Skeletal muscle satellite cell (primary cell): Measurements from ENCODE around the gene CASP5. TPM values are rescaled to one million over a fixed set of nuclear protein-coding genes. Genes with fewer than 3 reads are reported as not detected.
"Not testable (repeated sequence)": the region's sequence is repeated elsewhere in the genome, so short reads cannot be mapped to it uniquely, and the experiment has no call there.

ENCODE experiments used
- H3K27me3 ChIP-seq: 2 replicates; pipeline ENCODE4 v1.7.0; 2013; ENCODE audit warnings: low read length; ENCODE audit not compliant: control insufficient read depth, insufficient read depth
- H3K36me3 ChIP-seq: 2 replicates; pipeline ENCODE4 v1.7.0; 2013; ENCODE audit warnings: mild to moderate bottlenecking, control low read depth, low read length; ENCODE audit not compliant: insufficient read depth
- H3K4me1 ChIP-seq: 2 replicates; pipeline ENCODE4 v1.7.0; 2013; ENCODE audit warnings: low read length; ENCODE audit not compliant: control insufficient read depth, insufficient read depth
- H3K4me2 ChIP-seq: 2 replicates; pipeline ENCODE4 v1.7.0; 2013; ENCODE audit warnings: mild to moderate bottlenecking, low read length
- H3K4me3 ChIP-seq: 2 replicates; pipeline ENCODE4 v1.7.0; 2013; ENCODE audit warnings: low read length
- H3K9ac ChIP-seq: 2 replicates; pipeline ENCODE4 v1.7.0; 2013; ENCODE audit warnings: mild to moderate bottlenecking, low read depth, low read length, moderate library complexity
- H3K9me3 ChIP-seq: replicated peaks from 2 replicates; pipeline ENCODE4 v1.7.0; 2013; ENCODE audit warnings: mild to moderate bottlenecking, control low read depth, low read length
- total RNA-seq: library from RNA; depleted of rRNA; stranded (reverse); fragments of >200 nt; gene quantifications from 2 replicates; pipeline ENCODE4 v1.2.3, GENCODE V29; 2012; rRNA removed

Gene CASP5
- not detected in 2 replicates for total RNA-seq

- no peaks in the 10 kb centered on the region for H3K4me1 ChIP-seq
- no peak within 1 kb of the TSS for H3K9ac ChIP-seq
- H3K9me3 ChIP-seq: no peaks in the 10 kb centered on the region
- H3K27me3 ChIP-seq: no peaks in the 10 kb centered on the region
- H3K36me3 ChIP-seq: no peaks in the 10 kb centered on the region
- no peak within 1 kb of the TSS for H3K4me3 ChIP-seq
- no peak within 1 kb of the TSS for H3K4me2 ChIP-seq
Measured at GRCh38 chr11:105023003-105023402, at the start of gene CASP5. Gene CASP5 (minus strand): TSS chr11:105023168. CDS start chr11:105023136, 32 bp downstream.

DNA sequence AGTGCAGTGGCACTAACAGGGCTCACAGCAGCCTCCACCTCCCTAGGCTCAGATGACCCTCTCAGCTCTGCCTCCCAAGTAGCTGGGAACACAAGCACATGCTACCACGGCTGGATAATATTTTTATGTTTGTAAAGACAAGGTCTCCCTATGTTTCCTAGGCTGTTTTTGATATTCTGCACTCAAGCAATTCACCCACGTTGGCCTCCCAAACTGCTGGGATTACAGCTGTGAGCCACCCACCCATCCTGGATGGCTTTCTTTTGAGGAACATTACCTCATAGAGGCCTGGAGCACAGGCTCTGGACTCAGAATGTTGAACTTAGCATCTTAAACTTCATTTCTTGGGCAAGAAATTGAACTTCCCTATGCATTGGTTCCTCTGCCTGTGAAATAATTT is 49.1 kb upstream of the CASP5 start:
- H3K9me3 ChIP-seq, H3K36me3 ChIP-seq, H3K4me3 ChIP-seq, H3K27me3 ChIP-seq, H3K4me2 ChIP-seq, H3K9ac ChIP-seq, H3K4me1 ChIP-seq: not testable (repeated sequence)

- H3K36me3 ChIP-seq: no peaks in the 10 kb centered on the region
- no peak overlapping the region for H3K9ac ChIP-seq
- H3K4me3 ChIP-seq: no peak overlapping the region
Measured at GRCh38 chr11:105071089-105071732, 48.2 kb upstream of the CASP5 start.

DNA sequence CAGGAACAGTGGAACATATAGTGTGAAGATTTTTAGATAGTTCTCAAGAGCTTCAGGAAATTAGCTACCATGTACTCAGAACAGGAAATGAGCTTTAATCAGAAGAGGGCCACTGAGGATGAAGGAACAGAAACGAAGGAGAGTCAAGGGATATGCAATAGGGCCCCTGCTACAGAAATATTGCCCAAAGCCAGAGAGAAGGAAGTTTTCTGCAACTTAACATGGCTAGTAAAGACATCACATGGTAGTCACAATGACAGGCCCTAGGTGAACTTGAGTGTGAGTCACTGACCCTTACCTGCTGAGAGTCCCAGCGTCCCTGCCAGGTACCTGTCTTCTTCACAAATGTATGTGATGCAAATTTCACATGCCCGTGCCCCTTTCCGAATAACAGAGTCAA is 47.3 kb upstream of the CASP5 start:
- H3K36me3 ChIP-seq: no peaks in the 10 kb centered on the region
- H3K9ac ChIP-seq: no peak overlapping the region
- no peaks in the 10 kb centered on the region for H3K27me3 ChIP-seq
- H3K9me3 ChIP-seq: no peaks in the 10 kb centered on the region
- no peak overlapping the region for H3K4me2 ChIP-seq
- no peak overlapping the region for H3K4me3 ChIP-seq
- no peaks in the 10 kb centered on the region for H3K4me1 ChIP-seq

More at GRCh38 chr11:105071089-105071732, 48.2 kb upstream of the CASP5 start:
- no peaks in the 10 kb centered on the region for H3K4me1 ChIP-seq
- no peaks in the 10 kb centered on the region for H3K9me3 ChIP-seq
- H3K27me3 ChIP-seq: no peaks in the 10 kb centered on the region
- H3K4me2 ChIP-seq: no peak overlapping the region

- H3K4me2 ChIP-seq, H3K4me1 ChIP-seq, H3K9ac ChIP-seq, H3K27me3 ChIP-seq, H3K9me3 ChIP-seq, H3K36me3 ChIP-seq, H3K4me3 ChIP-seq: not testable (repeated sequence)
Measured at GRCh38 chr11:105069749-105070148, 46.8 kb upstream of the CASP5 start.

DNA sequence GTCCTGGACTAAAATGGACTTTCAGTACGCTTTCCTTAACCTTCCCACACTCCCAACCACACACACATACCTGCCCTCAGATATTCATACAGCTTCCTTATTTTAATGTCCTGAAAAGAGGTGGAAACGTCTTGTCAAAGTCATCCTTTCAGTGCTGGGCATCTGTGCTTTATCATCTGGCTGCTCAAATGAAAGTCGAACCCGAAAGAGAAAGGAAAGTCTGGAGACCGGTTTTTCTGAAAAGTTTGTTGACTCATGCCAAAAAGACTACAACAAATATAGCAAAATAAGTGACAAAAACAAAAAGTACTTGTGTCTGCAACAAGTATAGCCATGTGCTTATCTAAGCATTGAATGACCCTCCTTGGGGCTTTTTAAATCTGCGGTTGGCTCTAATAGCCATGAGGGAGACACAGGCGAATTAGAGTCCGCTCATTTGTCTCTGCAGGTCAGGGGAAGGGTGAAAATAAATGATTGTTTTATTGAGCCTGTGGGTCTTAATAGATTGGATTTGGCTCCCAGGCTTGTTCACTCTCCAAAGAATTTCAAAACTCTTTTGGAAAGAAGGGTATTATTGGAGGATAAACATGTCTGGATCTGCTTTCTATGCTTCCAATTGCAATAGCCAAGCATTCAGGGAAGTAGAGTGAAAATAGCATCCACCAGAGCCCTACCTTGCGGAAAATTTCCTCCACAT is 40.4 kb upstream of the CASP5 start:
- not testable (repeated sequence) for H3K4me1 ChIP-seq, H3K4me3 ChIP-seq, H3K36me3 ChIP-seq

GRCh38 chr11:105057432-105057831 is 34.5 kb upstream of the CASP5 start:
- no peaks in the 10 kb centered on the region for H3K27me3 ChIP-seq
- no peaks in the 10 kb centered on the region for H3K36me3 ChIP-seq
- H3K4me1 ChIP-seq: no peaks in the 10 kb centered on the region
- no peak overlapping the region for H3K4me2 ChIP-seq
- no peaks in the 10 kb centered on the region for H3K9me3 ChIP-seq
- no peak overlapping the region for H3K4me3 ChIP-seq
- H3K9ac ChIP-seq: no peak overlapping the region

More for the DNA sequence above, 40.4 kb upstream of the CASP5 start:
- not testable (repeated sequence) for H3K27me3 ChIP-seq, H3K9ac ChIP-seq, H3K4me2 ChIP-seq, H3K9me3 ChIP-seq

DNA sequence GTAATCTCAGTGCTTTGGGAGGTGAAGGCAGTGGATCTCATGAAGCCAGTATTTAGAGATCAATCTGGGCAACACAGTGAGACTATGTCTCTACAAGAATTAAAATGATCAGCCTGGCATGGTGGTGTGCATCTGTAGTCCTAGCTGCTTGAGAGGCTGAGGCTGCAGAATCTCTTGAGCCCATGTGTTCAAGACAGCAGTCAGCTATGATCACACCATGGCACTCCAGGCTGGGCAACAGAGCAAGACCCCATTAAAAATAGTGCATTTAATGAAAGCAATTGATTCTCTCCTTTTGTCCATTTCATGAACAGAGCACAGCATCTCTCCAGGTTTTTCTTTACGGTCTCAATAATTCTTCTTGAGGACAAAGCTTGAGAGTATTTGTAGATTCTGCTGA is 33.5 kb upstream of the CASP5 start:
- Histone ChIP-seq H3K9me3 (no peaks in the 10 kb centered on the region), H3K9ac (no peak overlapping the region), H3K4me3 (no peak overlapping the region), H3K27me3 (no peaks in the 10 kb centered on the region), H3K4me1 (no peaks in the 10 kb centered on the region), H3K4me2 (no peak overlapping the region), H3K36me3 (no peaks in the 10 kb centered on the region)

DNA sequence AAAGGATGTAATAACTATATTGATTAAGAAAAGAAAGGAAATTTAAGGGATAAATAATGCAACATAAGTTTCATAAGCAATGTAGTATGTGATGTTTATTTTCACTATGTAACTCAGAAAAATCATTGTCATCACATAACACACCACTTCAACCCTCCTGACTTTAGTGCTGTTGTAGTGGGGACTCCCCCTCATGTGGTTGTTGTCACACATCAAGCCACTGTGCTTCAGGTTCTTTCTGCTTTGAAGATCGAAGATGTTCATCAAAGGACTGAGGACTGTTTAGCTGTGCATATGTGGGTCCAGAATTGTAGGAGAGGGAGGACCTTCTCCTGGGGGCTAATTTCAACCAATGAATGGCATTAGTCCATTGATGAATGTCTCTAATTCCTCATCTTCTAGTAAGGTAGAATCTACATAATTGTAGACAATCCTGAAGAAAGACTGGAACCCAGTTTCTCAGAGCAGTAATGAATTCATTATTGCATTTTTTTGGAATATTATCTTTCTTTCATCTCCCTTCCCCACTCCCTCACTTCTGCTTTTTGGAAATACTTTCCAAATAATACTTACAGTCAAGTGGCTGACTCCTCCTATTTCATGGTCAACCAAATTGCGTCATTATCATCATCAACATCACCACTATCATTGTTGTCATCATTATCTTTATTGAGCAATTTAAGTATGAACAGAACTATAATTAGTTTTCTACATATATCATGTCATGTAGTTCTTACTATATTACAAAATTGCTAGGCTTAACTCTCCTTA is 31.9 kb upstream of the CASP5 start:
- no peaks in the 10 kb centered on the region for H3K4me1 ChIP-seq
- no peaks in the 10 kb centered on the region for H3K36me3 ChIP-seq
- H3K9ac ChIP-seq: no peak overlapping the region
- no peak overlapping the region for H3K4me3 ChIP-seq
- no peaks in the 10 kb centered on the region for H3K9me3 ChIP-seq
- no peak overlapping the region for H3K4me2 ChIP-seq
- H3K27me3 ChIP-seq: no peaks in the 10 kb centered on the region

GRCh38 chr11:105052487-105052886 is 29.5 kb upstream of the CASP5 start:
- no peaks in the 10 kb centered on the region for H3K27me3 ChIP-seq
- H3K4me2 ChIP-seq: no peak overlapping the region
- H3K4me3 ChIP-seq: no peak overlapping the region
- H3K9me3 ChIP-seq: no peaks in the 10 kb centered on the region
- no peaks in the 10 kb centered on the region for H3K4me1 ChIP-seq
- no peak overlapping the region for H3K9ac ChIP-seq
- H3K36me3 ChIP-seq: no peaks in the 10 kb centered on the region

- Histone ChIP-seq H3K9ac (no peak overlapping the region), H3K4me2 (no peak overlapping the region), H3K27me3 (no peaks in the 10 kb centered on the region), H3K4me1 (peaks cover 4% of the 10 kb centered on the region), H3K4me3 (no peak overlapping the region), H3K9me3 (no peaks in the 10 kb centered on the region), H3K36me3 (no peaks in the 10 kb centered on the region)
Measured at GRCh38 chr11:105051559-105051958, 28.6 kb upstream of the CASP5 start.
